Measurements from ENCODE around the gene UNC13C. TPM values are rescaled to one million over a fixed set of nuclear protein-coding genes. Genes with fewer than 3 reads are reported as not detected.

UNC13C gene
- total RNA-seq, 1 donor from 2014 or later: not detected

- intact Hi-C loops (cut with micrococcal nuclease): no loop called here
These were observed 39.0 kb downstream of the UNC13C start for GRCh38 chr15:54017251-54017650.

DNA sequence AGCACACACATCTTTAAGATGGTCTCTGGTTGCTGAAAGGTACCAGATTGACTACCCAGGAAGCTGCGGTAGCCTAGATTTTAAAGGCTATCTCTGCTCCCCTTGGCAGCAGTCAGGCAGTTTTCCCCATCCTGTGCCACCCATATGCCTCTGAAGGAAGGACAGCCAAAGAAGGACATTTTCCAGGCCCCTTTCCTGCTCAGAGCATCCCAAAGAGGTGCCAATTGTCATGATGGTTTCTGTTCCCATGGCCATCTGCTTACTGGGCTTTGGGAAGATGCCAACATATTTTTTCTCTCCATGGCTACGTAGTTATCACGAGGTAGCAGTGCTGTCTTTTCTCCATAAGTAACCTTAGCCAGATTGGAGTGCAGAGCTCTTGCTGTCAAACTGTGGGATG lies 39.7 kb downstream of the UNC13C start:
- intact Hi-C loops (cut with micrococcal nuclease): no loop called here

DNA sequence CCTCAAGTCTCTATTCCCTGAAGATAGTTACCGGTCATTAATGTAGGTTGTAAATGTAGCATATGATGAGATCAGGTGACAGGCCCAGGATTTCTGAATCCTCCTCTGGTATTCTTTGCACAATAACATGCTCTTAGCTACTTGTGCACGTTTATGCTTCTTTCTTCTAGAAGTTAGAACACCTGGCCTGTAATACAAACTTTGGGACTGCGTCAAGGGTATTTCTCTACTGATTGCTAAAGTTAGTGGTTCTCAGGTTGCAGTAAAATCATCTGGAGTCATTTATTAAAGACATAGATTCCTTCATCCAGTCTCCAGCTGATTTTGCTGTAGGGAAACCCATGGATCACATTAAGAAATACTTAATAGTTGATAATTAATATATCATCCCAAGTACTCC lies 48.0 kb downstream of the UNC13C start:
- intact Hi-C loops (cut with micrococcal nuclease): no loop called here

DNA sequence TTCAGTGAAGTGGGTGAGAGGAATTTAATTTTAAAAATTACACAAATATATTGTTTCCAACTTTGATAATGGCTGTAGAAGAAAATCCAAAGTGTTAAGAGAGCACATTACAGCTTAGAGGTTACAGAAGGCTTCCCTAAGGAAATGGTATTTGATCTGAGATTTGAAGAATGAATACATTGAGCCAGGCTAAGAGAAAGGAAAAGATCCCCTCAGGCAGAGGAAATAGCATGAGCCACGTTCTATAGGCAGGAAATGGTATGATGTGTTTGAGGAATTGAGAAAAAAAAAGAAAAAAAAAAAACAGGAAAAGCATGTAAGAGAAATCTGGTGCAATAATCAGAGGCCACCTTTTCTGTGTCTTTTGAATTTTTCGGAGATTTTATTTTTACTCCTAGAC lies 48.6 kb downstream of the UNC13C start:
- intact Hi-C loops (cut with micrococcal nuclease): no loop called here

GRCh38 chr15:54029081-54029480 lies 50.8 kb downstream of the UNC13C start:
- intact Hi-C loops (cut with micrococcal nuclease): no loop called here

GRCh38 chr15:54032066-54032465 lies 53.8 kb downstream of the UNC13C start:
- intact Hi-C loops (cut with micrococcal nuclease): no loop called here

GRCh38 chr15:54033356-54033860 lies 55.2 kb downstream of the UNC13C start:
- intact Hi-C loops (cut with micrococcal nuclease): no loop called here

GRCh38 chr15:54033869-54034458 lies 55.7 kb downstream of the UNC13C start:
- intact Hi-C loops (cut with micrococcal nuclease): no loop called here

GRCh38 chr15:54035616-54036015 lies 57.4 kb downstream of the UNC13C start:
- intact Hi-C loops (cut with micrococcal nuclease): no loop called here

DNA sequence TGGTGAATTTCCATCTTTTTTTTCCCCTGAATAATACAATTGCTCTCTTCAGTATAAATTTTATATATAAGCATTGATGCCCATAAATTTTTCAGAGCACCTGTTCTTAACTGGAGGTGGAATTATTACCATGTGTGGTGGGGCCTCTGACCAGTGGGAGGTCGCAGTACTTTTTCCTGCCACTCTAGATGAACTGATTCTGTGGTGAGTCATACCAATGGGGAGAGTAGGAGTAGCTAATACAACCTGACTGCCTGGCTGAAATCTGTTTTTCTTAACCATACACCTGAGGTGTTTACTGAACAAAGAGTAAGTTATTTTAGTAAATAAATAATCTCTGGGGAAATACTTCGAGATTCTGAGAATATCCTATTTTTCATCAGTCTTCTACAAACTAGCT lies 67.2 kb downstream of the UNC13C start:
- intact Hi-C loops (cut with micrococcal nuclease): no loop called here

GRCh38 chr15:54046093-54046492 lies 67.9 kb downstream of the UNC13C start:
- intact Hi-C loops (cut with micrococcal nuclease): no loop called here

GRCh38 chr15:54064365-54064764 lies 86.1 kb downstream of the UNC13C start:
- intact Hi-C loops (cut with micrococcal nuclease): no loop called here

DNA sequence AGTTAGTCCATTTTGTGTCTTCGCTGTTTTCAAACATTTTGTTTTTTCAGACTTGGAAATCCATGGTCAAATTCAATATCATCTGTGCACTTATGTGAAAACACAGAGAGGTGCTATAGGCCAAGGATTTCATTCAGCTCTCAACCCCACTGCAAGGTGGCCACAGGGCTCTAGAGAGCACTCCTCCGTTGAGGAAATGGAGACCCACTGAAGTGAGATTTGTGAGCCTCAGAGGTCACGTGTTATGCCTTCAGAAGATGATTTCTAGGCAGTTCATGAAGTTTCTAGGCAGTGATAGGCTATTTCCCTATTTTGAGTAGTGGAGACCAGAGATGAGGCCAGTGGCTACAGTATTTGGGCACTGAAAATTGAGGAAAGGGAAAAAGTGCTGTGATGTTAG lies 88.2 kb downstream of the UNC13C start:
- intact Hi-C loops (cut with micrococcal nuclease): no loop called here

DNA sequence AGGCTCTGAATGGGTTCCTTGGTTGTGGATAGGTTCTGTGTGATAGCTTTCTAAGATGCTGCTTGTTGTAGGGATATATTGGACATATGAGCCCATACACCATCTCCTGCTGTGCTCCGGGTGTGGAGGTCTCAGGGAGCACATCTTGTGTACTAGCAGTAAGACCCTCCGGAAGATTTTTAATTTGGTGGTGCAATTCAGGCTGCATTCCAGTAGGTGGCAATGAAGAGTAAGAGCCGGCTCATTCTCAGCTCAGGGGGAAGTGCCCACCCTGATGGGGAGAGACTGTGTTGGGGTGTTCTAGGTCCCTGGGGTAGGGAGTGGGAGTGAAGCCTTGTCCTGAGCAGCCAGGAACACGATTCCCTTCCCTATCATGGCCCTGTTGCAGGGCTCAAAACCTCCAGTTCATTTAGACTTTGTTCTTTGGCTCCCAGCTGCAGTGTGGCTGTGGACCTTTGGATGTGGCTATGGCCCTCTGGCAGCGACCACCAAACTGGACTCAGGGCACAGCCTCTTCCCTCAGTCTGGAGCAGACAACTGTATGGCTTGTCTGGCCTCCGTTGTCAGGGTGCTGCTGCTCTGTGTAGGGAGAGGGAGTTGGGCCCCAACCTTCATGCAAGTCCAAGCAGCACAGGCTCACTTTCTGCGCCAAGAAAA lies 104.7 kb downstream of the UNC13C start:
- intact Hi-C loops (cut with micrococcal nuclease): loop anchor here (2.0 kb wide), 2 partner anchors 1026 to 1086 kb away; no protein-coding TSS in a partner anchor

GRCh38 chr15:54083501-54083900 lies 105.3 kb downstream of the UNC13C start:
- intact Hi-C loops (cut with micrococcal nuclease): loop anchor here (2.0 kb wide), 2 partner anchors 1025 to 1085 kb away; no protein-coding TSS in a partner anchor

DNA sequence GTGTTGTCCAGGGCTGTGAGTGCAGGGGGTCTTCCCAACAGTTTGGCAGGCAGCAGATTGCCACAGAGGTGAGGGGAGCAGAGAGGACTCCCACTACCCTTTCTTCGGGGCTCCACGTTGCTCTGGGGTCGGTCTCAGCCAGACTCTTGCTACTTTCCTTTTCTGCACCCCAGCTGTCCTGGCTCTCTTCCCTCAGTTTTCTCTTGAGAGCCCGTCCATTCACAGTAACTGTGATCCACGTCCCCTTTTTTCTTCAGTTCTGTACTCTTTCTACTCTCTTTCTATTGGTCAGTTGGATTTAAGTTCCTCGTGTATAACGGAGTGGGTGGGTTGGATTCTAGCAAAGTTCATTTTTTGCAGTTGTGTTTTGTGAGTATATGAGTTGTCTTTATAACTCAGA lies 105.8 kb downstream of the UNC13C start:
- intact Hi-C loops (cut with micrococcal nuclease): loop anchor here (2.0 kb wide), 2 partner anchors 1025 to 1085 kb away; no protein-coding TSS in a partner anchor

- intact Hi-C loops (cut with micrococcal nuclease): no loop called here
These were observed 110.6 kb downstream of the UNC13C start for GRCh38 chr15:54088837-54089236.

DNA sequence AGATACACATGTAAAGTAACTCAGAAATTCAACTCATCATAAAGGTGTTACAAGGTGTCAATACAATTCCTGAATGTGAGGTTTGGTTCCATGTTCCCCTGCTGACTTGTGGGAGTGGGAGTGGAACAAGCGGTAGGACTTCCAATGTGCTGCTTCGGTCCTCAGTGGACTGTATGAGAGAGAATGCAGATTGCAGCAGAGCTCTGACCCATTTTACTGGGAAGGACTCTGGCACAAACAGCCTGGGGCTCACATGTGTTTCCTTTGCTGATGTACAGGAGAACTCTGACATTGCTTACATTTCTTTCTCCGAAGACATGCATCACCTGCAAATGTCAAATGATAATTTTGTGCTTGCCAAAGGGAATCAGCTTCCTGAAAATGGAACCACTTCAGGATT lies 111.5 kb downstream of the UNC13C start:
- intact Hi-C loops (cut with micrococcal nuclease): no loop called here

DNA sequence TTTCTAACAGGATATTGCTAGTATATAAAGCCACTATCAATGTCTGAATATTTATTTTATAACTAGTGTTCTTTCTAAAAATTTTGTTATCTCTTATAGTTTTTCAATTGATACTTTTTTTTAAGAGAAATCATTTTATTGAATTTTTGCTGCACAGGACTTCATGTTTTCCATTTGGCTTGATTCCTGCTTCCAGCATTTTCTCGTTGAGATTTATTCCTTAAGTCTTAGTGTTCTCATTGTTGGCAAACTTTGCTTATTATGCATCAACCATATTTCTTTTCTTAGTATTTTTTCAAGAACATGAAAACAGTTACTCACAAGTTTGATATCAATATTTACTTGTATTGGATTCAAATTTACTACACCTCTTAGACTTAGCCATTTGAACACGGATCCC lies 113.4 kb downstream of the UNC13C start:
- intact Hi-C loops (cut with micrococcal nuclease): no loop called here

DNA sequence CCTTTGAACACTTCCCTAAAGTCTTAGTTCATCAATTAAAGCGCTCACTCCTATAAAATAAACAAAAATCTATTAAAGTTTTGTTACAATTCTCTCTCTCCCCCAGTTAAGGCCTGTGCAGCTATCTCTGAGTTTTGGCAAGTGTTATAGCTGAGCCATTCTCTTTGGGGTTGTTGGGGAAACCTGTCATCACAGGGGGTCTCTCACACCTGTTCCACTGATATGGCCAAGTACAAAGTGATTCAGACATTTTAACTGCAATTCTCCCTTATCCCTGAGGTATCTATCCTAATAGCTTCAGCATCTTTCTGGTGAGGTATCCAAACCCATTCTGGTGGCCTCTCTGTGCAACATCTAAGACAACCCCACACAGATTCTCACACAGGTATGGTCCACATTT lies 116.4 kb downstream of the UNC13C start:
- intact Hi-C loops (cut with micrococcal nuclease): no loop called here

GRCh38 chr15:54097019-54097418 lies 118.8 kb downstream of the UNC13C start:
- intact Hi-C loops (cut with micrococcal nuclease): no loop called here

DNA sequence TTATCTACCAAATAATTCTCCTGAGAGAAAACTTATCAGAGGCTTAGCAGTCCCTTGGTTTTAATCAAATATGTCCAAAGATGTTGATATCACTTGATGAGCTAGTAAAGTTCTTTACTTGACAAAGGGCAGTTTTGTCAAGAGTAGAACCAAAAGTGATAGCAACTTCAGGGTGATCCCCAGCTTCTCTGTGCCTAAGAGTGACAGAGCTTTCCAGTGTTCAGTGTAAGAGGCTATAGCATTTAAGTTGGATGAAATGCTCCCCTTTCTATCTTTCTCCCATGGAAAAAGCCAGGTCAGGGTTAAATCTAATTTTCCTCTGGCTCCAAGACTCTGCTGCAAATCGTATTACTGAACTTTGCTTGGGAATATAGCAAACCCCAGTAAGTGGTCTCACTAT lies 120.8 kb downstream of the UNC13C start:
- intact Hi-C loops (cut with micrococcal nuclease): no loop called here

DNA sequence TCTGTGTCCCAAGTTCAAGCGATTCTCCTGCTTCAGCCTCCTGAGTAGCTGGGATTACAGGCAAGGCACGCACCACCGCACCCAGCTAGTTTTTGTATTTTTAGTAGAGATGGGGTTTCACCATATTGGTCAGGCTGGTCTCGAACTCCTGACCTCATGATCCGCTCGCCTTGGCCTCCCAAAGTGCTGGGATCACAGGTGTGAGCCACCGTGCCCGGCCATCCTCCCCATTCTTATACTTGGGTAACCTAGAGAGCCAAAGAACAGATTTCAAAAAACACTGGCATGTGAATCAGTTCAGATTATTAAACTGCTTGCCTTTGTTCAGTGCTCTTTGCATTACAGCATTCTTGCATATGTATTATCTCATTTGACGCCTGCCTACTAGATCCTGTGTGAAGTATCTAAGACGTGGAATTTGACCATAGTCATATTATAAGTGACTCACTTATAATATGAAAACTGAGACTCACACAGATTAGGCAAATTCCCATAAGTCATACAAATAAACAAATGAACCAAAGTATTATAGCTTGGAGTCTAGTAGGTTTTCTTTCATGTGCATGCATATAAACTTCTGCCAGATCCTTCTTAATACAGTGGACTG lies 123.5 kb downstream of the UNC13C start:
- intact Hi-C loops (cut with micrococcal nuclease): no loop called here

All from T-helper 1 cell treated with Interleukin-12 subunit alpha and Interleukin-12 subunit beta and Interleukin-4 antibody, amounts not matched to agents 30 ng/mL and 1 ng/mL, for 36 hours (primary cell).